Suprapubic skin (tissue), 4 donors: Measurements from ENCODE around the gene TANC1. TPM values are rescaled to one million over a fixed set of nuclear protein-coding genes. Genes with fewer than 3 reads are reported as not detected.

Experiments used
- DNase-seq, 2 donors: peaks; one replicate each; pipeline ENCODE4 v3.0.0-alpha.2; 2019; ENCODE audit warnings: low spot score in 2 of 2
- H3K27ac ChIP-seq: fragments of 200-600 bp; sonication (generic); one replicate; pipeline ENCODE4 v1.5.1; 2019
- H3K27me3 ChIP-seq: fragments of 200-600 bp; sonication (generic); one replicate; pipeline ENCODE4 v1.5.1; 2019
- H3K36me3 ChIP-seq: fragments of 200-600 bp; sonication (generic); one replicate; pipeline ENCODE4 v1.5.1; 2019
- H3K4me1 ChIP-seq: fragments of 200-600 bp; sonication (generic); one replicate; pipeline ENCODE4 v1.5.1; 2019
- H3K4me3 ChIP-seq: fragments of 200-600 bp; sonication (generic); one replicate; pipeline ENCODE4 v1.5.1; 2019; ENCODE audit warnings: mild to moderate bottlenecking
- H3K9me3 ChIP-seq: fragments of 200-600 bp; sonication (generic); one replicate; pipeline ENCODE4 v1.5.1; 2019
- EP300 ChIP-seq: sonication (generic); formaldehyde crosslinking; IDR thresholded peaks from one replicate; pipeline ENCODE4 v1.6.1; 2017; ENCODE audit warnings: antibody characterized with exemption
- POLR2A ChIP-seq, 2 donors: fragments of 450-650 bp; IDR thresholded peaks; one replicate each; pipeline ENCODE4 v1.6.1; 2017; ENCODE audit warnings: antibody characterized with exemption in 2 of 2, mild to moderate bottlenecking in 2 of 2, moderate library complexity in 2 of 2
- POLR2AphosphoS5 ChIP-seq, 3 donors: sonication (generic); formaldehyde crosslinking; IDR thresholded peaks; one replicate each; pipeline ENCODE4 v1.6.1; 2017; ENCODE audit warnings: antibody characterized with exemption in 3 of 3
- whole genome bisulfite sequencing: methylation state at CpG from one replicate; pipeline ENCODE4 v1.1.5; 2018; 5-methylcytosine and 5-hydroxymethylcytosine counted together
- total RNA-seq, 4 donors: library from RNA; depleted of rRNA; stranded (reverse); fragments of >200 nt; gene quantifications; one replicate each; pipeline ENCODE4 v1.1.0, GENCODE V29; 2016
- TF ChIP-seq, protein P1 (sequence below), 2 donors: fragments of 200-600 bp in 1 of 2; fragments of 450-650 bp in 1 of 2; sonication (generic) in 1 of 2; IDR thresholded peaks; one replicate each; pipeline ENCODE4 v1.5.1; 2016 to 2019; ENCODE audit warnings: antibody characterized with exemption in 2 of 2, mild to moderate bottlenecking in 1 of 2, moderate library complexity in 1 of 2

TANC1 gene
- total RNA-seq, 4 donors from 2014 or later = 57.6 to 260 (median 88.3) TPM

DNA sequence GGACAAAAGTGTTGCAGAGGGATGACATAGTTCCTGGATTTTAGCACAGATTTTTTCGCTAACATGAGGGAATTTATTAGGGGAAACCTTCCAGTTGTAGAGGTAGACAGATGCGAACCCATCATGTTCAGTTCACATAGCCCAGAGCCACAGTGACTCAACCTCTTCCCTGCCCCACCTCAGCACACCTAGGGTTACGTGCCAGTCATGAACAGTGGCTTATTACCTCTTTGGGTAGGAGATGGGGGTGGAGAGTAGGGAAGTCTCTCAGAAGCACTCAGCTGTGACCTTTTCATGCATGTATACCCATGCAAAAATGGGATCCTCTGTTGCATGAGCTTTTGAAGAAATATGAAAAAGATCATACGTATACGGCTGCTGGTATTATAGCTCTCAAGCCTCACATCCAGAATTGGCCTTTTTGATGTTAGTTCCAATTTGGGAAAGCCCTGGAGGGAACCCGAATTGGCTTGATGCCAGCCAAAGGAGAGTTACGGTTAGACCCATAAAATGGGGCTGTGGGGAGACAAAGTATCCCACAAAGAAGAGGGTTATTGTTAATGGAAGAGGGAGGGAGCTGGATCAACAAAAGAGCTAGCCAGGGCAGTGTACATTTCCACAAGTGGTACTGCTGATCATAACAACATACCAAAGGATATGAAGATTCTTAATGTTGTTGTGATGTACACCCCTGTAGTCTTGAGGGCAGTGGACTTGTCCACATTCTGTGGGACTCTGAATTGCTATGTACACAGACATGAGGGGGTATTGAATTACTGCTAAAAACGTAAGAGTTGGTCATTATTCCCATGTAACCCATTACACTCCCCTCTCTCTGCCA lies 4.9 kb downstream of the TANC1 start:
- H3K27ac ChIP-seq = no peak overlapping the region
- H3K4me3 ChIP-seq = no peak overlapping the region
- TF ChIP-seq POLR2AphosphoS5 (IDR thresholded peaks at IDR 0.05) (no peak), POLR2A (IDR thresholded peaks at IDR 0.05) (no peak), EP300 (no peak)
- TF ChIP-seq, protein P1, sequence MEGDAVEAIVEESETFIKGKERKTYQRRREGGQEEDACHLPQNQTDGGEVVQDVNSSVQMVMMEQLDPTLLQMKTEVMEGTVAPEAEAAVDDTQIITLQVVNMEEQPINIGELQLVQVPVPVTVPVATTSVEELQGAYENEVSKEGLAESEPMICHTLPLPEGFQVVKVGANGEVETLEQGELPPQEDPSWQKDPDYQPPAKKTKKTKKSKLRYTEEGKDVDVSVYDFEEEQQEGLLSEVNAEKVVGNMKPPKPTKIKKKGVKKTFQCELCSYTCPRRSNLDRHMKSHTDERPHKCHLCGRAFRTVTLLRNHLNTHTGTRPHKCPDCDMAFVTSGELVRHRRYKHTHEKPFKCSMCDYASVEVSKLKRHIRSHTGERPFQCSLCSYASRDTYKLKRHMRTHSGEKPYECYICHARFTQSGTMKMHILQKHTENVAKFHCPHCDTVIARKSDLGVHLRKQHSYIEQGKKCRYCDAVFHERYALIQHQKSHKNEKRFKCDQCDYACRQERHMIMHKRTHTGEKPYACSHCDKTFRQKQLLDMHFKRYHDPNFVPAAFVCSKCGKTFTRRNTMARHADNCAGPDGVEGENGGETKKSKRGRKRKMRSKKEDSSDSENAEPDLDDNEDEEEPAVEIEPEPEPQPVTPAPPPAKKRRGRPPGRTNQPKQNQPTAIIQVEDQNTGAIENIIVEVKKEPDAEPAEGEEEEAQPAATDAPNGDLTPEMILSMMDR (IDR thresholded peaks at IDR 0.05) = no peak
- peaks cover 48% of the 10 kb centered on the region for H3K4me1 ChIP-seq
- no peaks in the 10 kb centered on the region for H3K27me3 ChIP-seq
- 57% methylated on average over 8 of the region's 8 CpGs for WGBS
- no peaks in the 10 kb centered on the region for H3K9me3 ChIP-seq
- H3K36me3 ChIP-seq = no peaks in the 10 kb centered on the region
- DNase-seq = no peak

DNA sequence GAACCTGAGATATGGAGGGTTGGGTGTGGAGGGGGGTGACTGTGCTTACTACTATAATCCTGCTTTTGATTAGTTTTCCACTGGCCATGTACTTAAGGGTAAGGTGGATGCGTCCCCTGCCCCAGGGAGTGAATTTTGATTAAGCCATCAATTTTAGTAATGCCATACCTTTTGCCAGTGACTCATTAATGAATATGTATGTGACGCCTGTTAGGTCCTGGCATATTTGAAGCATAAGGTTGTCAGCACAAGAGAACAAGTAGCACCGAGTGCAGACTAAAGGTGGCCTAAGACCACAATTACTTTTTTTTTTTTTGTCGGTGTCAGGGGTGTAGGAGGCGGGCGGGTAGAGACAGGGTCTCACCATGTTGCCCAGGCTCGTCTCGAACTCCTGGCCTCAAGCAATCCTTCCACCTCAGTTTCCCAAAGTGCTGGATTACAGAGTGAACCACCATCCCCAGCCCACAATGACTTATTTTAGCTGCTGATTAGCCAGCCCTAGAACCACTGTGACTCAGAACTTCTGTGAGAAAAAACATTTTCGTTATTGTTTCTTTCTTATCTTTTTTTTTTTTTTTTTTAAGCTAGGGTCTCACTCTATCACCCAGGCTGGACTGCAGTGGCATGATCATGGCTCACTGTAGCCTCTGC lies 7.0 kb downstream of the TANC1 start:
- Histone ChIP-seq H3K27me3 (no peaks in the 10 kb centered on the region), H3K36me3 (no peaks in the 10 kb centered on the region), H3K27ac (no peak overlapping the region), H3K4me3 (no peak overlapping the region), H3K9me3 (no peaks in the 10 kb centered on the region), H3K4me1 (peaks cover 38% of the 10 kb centered on the region)
- DNase-seq = no peak
- TF ChIP-seq POLR2A (IDR thresholded peaks at IDR 0.05) (no peak), POLR2AphosphoS5 (IDR thresholded peaks at IDR 0.05) (no peak), EP300 (no peak)
- TF ChIP-seq, protein P1 (IDR thresholded peaks at IDR 0.05) = no peak
- WGBS = 72% methylated on average over 9 of the region's 9 CpGs

DNA sequence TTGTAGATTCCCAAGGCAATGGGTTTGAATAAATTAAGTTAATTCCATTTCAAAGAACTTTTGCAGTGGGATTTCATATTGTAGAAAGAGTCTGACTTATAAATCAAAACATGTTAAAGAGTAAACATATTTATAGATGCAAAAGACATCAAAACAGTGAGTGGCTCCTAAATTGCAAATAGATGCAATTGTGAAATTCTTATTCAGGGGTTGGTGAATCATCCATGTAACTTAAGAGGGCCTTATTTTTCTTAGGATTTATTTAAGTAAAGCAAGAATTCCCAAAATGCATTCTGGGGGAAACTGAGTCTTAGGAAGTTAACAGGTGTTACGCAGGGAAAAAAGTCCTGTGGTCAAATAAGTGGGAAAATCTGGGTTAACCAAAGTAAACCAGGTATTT lies 11.3 kb downstream of the TANC1 start:
- H3K36me3 ChIP-seq = no peaks in the 10 kb centered on the region
- H3K27me3 ChIP-seq = no peaks in the 10 kb centered on the region
- no peak overlapping the region for H3K4me3 ChIP-seq
- 93% methylated on average over 1 of the region's 1 CpG for WGBS
- no peak for TF ChIP-seq POLR2AphosphoS5 (IDR thresholded peaks at IDR 0.05)
- TF ChIP-seq, protein P1 (IDR thresholded peaks at IDR 0.05) = no peak
- TF ChIP-seq EP300 = no peak
- TF ChIP-seq POLR2A (IDR thresholded peaks at IDR 0.05) = no peak
- no peaks in the 10 kb centered on the region for H3K9me3 ChIP-seq
- peaks cover 9% of the 10 kb centered on the region for H3K4me1 ChIP-seq
- no peak for DNase-seq
- H3K27ac ChIP-seq = no peak overlapping the region

DNA sequence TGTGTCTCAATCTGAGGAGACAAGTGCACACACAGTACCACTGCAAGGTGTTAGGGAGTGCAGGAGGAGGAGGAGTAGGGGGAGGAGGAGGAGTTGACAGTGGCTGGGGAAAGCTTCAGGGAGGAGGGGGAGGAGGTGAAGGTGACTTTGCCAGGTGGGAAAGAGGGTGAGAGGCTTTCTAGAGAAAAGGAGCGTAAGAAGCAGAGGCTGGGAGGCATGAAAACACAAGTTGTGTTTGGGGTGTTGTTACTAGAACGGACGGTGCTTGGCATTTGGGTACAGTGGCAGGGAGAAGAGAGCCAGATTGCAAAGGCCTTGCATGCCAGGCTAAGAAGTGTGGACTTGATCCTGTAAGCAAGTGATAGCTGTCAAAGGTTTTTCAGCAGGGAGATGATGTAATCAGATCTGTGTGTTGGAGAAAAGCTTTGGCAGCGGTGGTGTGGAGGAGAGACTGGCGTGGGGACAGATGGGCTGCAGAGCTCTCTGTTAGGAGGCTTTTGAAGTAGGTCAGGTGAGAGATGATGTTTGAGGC lies 16.2 kb downstream of the TANC1 start:
- WGBS = 34% methylated on average over 5 of the region's 5 CpGs
- Histone ChIP-seq H3K9me3 (no peaks in the 10 kb centered on the region), H3K4me3 (no peak overlapping the region), H3K27ac (no peak overlapping the region), H3K4me1 (peaks cover 18% of the 10 kb centered on the region), H3K27me3 (no peaks in the 10 kb centered on the region), H3K36me3 (no peaks in the 10 kb centered on the region)
- DNase-seq = no peak
- TF ChIP-seq POLR2A (IDR thresholded peaks at IDR 0.05) = no peak
- TF ChIP-seq, protein P1 (IDR thresholded peaks at IDR 0.05) = no peak

DNA sequence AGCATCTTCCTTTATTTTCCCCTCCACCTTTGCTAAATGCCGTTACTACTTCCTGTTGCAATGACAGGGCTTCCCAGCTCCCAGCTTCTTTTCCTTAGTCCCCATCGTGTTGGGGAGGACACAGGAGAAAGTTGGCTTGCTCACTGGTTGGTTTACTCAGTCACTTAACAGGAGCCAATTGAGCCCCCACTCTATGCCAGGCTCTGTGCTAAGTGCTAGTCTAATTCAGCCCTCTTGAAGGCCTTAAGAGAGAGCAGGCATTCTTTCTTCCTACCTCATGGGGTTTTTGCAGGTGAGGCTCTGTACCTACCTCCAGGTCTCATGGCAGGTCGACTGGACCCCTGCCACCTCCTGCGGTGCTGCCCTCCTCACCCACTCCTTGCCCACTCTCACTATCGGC lies 20.1 kb downstream of the TANC1 start:
- no peak for DNase-seq
- Histone ChIP-seq H3K36me3 (no peaks in the 10 kb centered on the region), H3K4me1 (peaks cover 20% of the 10 kb centered on the region), H3K4me3 (no peak overlapping the region), H3K27me3 (no peaks in the 10 kb centered on the region), H3K9me3 (no peaks in the 10 kb centered on the region), H3K27ac (no peak overlapping the region)
- 72% methylated on average over 5 of the region's 5 CpGs for WGBS
- TF ChIP-seq, protein P1 (IDR thresholded peaks at IDR 0.05) = no peak
- TF ChIP-seq POLR2A (IDR thresholded peaks at IDR 0.05) (no peak), EP300 (no peak), POLR2AphosphoS5 (IDR thresholded peaks at IDR 0.05) (no peak)
